ENCODE results near the gene CYP24A1. TPM values are rescaled to one million over a fixed set of nuclear protein-coding genes. Genes with fewer than 3 reads are reported as not detected.

CYP24A1 gene
- total and polyA plus RNA-seq, 2 donors: 2.2 to 2.6 TPM

- H3K4me3 ChIP-seq (ENCODE audit: low read depth, low read length): no peak overlapping the region
- H3K27ac ChIP-seq (ENCODE audit: low read depth): no peak overlapping the region
- no peaks in the 10 kb centered on the region for H3K4me1 ChIP-seq (ENCODE audit: insufficient read depth)
- WGBS: 78% methylated on average over 13 of the region's 13 CpGs
- DNase-seq (ENCODE audit: extremely low spot score): no peak
- H3K36me3 ChIP-seq (ENCODE audit: insufficient read depth): no peaks in the 10 kb centered on the region
Observed at GRCh38 chr20:54195483-54196472, 22.0 kb upstream of the CYP24A1 start.

GRCh38 chr20:54194724-54195438 lies 21.1 kb upstream of the CYP24A1 start:
- no peaks in the 10 kb centered on the region for H3K36me3 ChIP-seq (ENCODE audit: insufficient read depth)
- H3K4me1 ChIP-seq (ENCODE audit: insufficient read depth): no peaks in the 10 kb centered on the region
- 62% methylated on average over 11 of the region's 11 CpGs for WGBS
- DNase-seq (ENCODE audit: extremely low spot score): no peak
- no peak overlapping the region for H3K4me3 ChIP-seq (ENCODE audit: low read depth, low read length)
- H3K27ac ChIP-seq (ENCODE audit: low read depth): no peak overlapping the region

GRCh38 chr20:54193817-54194216 lies 20.0 kb upstream of the CYP24A1 start:
- no peaks in the 10 kb centered on the region for H3K4me1 ChIP-seq (ENCODE audit: insufficient read depth)
- H3K4me3 ChIP-seq (ENCODE audit: low read depth, low read length): no peak overlapping the region
- H3K36me3 ChIP-seq (ENCODE audit: insufficient read depth): no peaks in the 10 kb centered on the region
- H3K27ac ChIP-seq (ENCODE audit: low read depth): no peak overlapping the region
- DNase-seq (ENCODE audit: extremely low spot score): no peak
- WGBS: 82% methylated on average over 5 of the region's 5 CpGs

DNA sequence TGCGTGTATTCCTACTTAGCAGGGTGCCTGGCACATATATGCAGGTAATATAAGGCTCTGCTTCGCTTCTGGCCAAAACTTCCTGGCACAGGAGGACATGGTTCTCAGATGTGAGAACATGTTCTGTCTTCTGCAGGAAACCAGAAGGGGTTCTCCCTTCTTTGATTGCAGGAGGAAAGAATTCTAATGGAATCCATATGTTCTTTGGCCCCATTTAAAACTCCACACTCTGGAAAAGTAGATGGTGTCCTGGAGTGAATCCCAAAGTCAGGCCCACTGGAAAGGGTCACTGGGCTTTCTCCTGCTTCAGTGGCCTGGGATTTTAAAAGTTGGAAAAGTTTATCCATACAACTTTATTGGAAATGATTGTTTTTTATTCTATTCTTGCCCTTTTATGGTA lies 16.4 kb upstream of the CYP24A1 start:
- Histone ChIP-seq H3K27ac (ENCODE audit: low read depth) (no peak overlapping the region), H3K36me3 (ENCODE audit: insufficient read depth) (no peaks in the 10 kb centered on the region), H3K4me1 (ENCODE audit: insufficient read depth) (no peaks in the 10 kb centered on the region), H3K4me3 (ENCODE audit: low read depth, low read length) (no peak overlapping the region)
- 95% methylated on average over 2 of the region's 2 CpGs for WGBS
- no peak for DNase-seq (ENCODE audit: extremely low spot score)

DNA sequence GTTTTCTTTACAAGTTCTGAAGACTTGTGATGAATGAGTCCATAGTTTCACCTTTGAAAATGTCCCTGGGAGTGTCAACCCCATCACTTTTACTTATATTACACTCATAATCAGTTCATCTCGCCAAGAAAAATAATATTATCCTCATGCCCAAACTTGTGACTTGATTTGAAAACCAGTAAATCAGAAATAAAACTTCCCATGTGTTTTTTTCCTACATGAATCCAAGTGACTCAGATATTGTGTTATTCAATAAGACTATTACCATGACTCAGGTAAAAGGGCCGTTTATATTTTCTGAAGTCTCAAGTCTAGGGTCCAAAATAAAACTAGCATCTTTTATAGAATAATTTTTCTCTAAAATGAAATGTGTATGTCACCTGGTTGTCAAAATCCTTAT lies 15.8 kb upstream of the CYP24A1 start:
- WGBS: 57% methylated on average over 2 of the region's 2 CpGs
- H3K4me3 ChIP-seq (ENCODE audit: low read depth, low read length): no peak overlapping the region
- H3K36me3 ChIP-seq (ENCODE audit: insufficient read depth): no peaks in the 10 kb centered on the region
- no peak for DNase-seq (ENCODE audit: extremely low spot score)
- no peaks in the 10 kb centered on the region for H3K4me1 ChIP-seq (ENCODE audit: insufficient read depth)
- no peak overlapping the region for H3K27ac ChIP-seq (ENCODE audit: low read depth)

GRCh38 chr20:54188132-54188849 lies 14.5 kb upstream of the CYP24A1 start:
- WGBS: 67% methylated on average over 11 of the region's 11 CpGs
- no peak overlapping the region for H3K4me3 ChIP-seq (ENCODE audit: low read depth, low read length)
- DNase-seq (ENCODE audit: extremely low spot score): no peak
- no peak overlapping the region for H3K27ac ChIP-seq (ENCODE audit: low read depth)
- no peaks in the 10 kb centered on the region for H3K36me3 ChIP-seq (ENCODE audit: insufficient read depth)
- H3K4me1 ChIP-seq (ENCODE audit: insufficient read depth): no peaks in the 10 kb centered on the region

DNA sequence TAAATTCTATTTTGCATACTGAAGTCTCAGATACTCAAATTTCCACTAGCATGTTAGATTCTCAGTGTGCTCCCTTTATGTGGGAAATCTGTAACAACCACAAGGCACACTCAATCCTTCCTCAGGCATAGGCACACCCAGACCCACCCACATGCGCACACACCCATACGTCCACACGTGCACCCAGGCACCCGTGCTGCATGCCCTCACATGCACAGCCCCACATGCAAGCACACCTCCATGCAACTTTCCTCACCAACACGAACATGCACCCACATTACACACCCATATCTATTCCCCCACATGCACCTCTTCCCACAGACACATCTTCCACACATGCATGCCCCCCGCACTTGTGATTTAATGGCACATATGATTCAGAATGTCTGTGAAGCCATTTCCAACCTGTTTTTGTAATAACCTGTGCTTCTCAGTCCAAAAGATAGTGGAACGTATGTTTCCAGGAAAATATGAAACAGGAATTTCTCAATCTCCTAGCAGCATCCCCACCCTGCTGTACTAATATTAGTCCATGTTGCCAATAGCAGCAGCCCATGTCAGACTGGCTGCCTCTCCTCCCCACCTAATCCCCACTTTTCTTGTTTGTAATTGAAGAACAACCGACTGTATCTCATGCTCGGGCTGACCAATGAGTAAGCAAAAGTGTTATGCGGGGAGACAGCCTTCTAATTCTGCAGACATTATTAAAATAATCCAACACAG lies 11.3 kb upstream of the CYP24A1 start:
- no peaks in the 10 kb centered on the region for H3K4me1 ChIP-seq (ENCODE audit: insufficient read depth)
- H3K4me3 ChIP-seq (ENCODE audit: low read depth, low read length): no peak overlapping the region
- no peak for DNase-seq (ENCODE audit: extremely low spot score)
- 76% methylated on average over 10 of the region's 10 CpGs for WGBS
- no peak overlapping the region for H3K27ac ChIP-seq (ENCODE audit: low read depth)
- no peaks in the 10 kb centered on the region for H3K36me3 ChIP-seq (ENCODE audit: insufficient read depth)

DNA sequence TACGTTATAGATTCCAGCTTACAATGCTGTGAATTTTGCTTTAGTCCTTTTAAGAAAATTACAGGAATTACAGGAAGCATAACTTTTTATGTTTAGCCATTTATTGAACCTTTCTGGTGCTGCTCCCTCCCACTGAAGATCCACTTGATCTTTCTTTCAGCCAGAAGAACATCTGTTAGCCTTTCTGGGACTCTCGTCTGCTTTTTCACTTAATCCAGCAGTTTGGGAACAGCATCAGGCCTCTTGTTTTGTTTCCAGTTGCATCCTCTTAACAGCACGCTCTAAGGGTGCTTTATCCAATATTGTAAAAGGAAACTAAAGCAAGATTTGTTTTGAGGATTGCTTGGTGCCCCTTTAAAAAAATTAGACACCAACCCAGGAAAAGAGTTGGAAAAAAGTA lies 10.3 kb upstream of the CYP24A1 start:
- Histone ChIP-seq H3K4me1 (ENCODE audit: insufficient read depth) (no peaks in the 10 kb centered on the region), H3K4me3 (ENCODE audit: low read depth, low read length) (no peak overlapping the region), H3K27ac (ENCODE audit: low read depth) (no peak overlapping the region), H3K36me3 (ENCODE audit: insufficient read depth) (no peaks in the 10 kb centered on the region)
- no peak for DNase-seq (ENCODE audit: extremely low spot score)
- 49% methylated on average over 3 of the region's 3 CpGs for WGBS

DNA sequence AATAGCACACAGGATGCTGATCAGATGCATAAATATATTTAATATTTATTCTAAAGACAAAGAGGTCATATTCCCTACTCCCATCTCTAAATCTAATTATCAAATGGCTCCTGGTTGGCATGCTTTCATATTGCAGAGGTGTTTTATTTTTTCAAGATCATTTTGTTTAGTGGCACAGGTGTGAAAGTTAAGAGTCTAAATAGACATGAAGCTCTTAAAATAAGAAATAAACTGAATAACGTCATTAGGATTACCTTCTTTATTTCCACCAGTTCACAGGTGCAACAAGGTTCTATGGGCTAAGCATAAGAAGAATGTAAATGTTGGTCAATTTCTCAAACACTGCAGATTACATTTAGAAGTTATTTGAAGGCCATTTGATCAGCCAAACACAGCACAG lies 7.1 kb upstream of the CYP24A1 start:
- Histone ChIP-seq H3K4me3 (ENCODE audit: low read depth, low read length) (no peak overlapping the region), H3K4me1 (ENCODE audit: insufficient read depth) (no peaks in the 10 kb centered on the region), H3K36me3 (ENCODE audit: insufficient read depth) (no peaks in the 10 kb centered on the region), H3K27ac (ENCODE audit: low read depth) (no peak overlapping the region)
- WGBS: 89% methylated on average over 1 of the region's 1 CpG
- DNase-seq (ENCODE audit: extremely low spot score): no peak

DNA sequence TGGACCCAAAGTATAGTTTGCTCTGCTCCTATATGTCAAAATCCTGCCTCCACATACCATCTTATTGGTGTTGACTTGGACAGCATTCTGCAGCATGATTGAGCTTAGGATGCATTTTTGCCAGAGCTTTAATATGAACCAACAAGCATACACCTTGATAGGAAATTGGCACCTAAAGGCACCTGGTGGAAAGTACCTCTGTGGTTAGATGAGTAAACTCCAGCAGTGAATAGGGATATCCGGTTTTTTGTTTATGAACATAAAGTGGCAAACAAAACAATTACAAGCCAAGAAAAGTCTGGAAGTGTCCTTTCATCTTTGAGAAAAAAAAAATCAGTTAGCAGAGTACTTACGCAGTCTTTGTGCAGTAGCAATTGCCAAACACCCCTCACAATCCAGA lies 6.2 kb upstream of the CYP24A1 start:
- Histone ChIP-seq H3K36me3 (ENCODE audit: insufficient read depth) (no peaks in the 10 kb centered on the region), H3K4me1 (ENCODE audit: insufficient read depth) (no peaks in the 10 kb centered on the region), H3K4me3 (ENCODE audit: low read depth, low read length) (no peak overlapping the region), H3K27ac (ENCODE audit: low read depth) (no peak overlapping the region)
- WGBS: 62% methylated on average over 2 of the region's 2 CpGs
- no peak for DNase-seq (ENCODE audit: extremely low spot score)

GRCh38 chr20:54178256-54178655 lies 4.5 kb upstream of the CYP24A1 start:
- no peak for DNase-seq (ENCODE audit: extremely low spot score)
- Histone ChIP-seq H3K27ac (ENCODE audit: low read depth) (no peak overlapping the region), H3K4me1 (ENCODE audit: insufficient read depth) (no peaks in the 10 kb centered on the region), H3K4me3 (ENCODE audit: low read depth, low read length) (no peak overlapping the region), H3K36me3 (ENCODE audit: insufficient read depth) (no peaks in the 10 kb centered on the region)
- WGBS: 77% methylated on average over 2 of the region's 2 CpGs

DNA sequence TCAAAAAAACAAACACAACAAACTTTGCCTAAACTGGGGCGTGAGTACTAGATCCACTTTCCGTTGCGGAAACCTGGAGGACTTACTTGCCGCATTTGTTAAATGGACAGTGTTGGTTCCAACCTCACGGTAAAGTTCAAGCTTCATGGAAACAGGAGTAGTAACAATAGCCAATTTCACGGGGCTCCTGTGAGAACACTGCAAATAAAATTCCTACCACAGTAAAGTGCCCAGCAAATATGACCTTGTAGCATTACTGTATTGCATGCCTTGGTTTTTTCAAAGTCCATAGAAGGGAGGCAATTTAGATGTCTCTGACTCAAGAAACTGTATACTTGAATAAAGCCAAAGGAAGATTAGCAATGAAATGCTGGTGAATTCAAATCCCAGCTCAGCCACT lies 3.6 kb upstream of the CYP24A1 start:
- H3K4me1 ChIP-seq (ENCODE audit: insufficient read depth): no peaks in the 10 kb centered on the region
- DNase-seq (ENCODE audit: extremely low spot score): no peak
- no peak overlapping the region for H3K27ac ChIP-seq (ENCODE audit: low read depth)
- no peaks in the 10 kb centered on the region for H3K36me3 ChIP-seq (ENCODE audit: insufficient read depth)
- WGBS: 89% methylated on average over 6 of the region's 6 CpGs
- H3K4me3 ChIP-seq (ENCODE audit: low read depth, low read length): no peak overlapping the region

DNA sequence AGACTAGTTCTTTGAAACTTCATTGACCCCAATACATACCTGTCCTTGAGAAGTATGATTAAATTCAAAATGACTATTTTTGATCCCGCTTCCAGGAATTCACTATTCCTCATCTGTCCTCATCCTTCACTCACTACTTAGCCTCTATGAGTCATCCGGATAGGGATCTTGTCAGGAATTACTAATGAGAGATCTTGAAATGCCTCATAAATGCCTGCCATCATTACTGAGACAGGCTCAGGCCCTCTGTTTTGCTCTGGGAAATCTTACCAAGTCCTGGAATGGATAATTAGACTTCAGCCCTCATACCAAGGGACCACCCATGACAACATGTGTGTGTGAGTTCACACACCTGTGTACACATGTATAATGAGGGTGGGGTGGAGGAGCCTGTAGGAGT lies 2.8 kb upstream of the CYP24A1 start:
- Histone ChIP-seq H3K4me1 (ENCODE audit: insufficient read depth) (no peaks in the 10 kb centered on the region), H3K27ac (ENCODE audit: low read depth) (no peak overlapping the region), H3K36me3 (ENCODE audit: insufficient read depth) (no peaks in the 10 kb centered on the region), H3K4me3 (ENCODE audit: low read depth, low read length) (no peak overlapping the region)
- WGBS: 67% methylated on average over 2 of the region's 2 CpGs
- DNase-seq (ENCODE audit: extremely low spot score): no peak
